Fibroblast of lung (primary cell): Measurements from ENCODE around the gene CGA. TPM values are rescaled to one million over a fixed set of nuclear protein-coding genes. Genes with fewer than 3 reads are reported as not detected.

Experiments used
- DNase-seq, 2 donors: peaks; one replicate each; pipeline versions ENCODE4 v3.0.0 to v3.0.0-alpha.2; 2010; ENCODE audit warnings: low read depth in 2 of 2
- H2AFZ ChIP-seq: 2 replicates; pipeline ENCODE4 v1.5.1; 2012; ENCODE audit warnings: low read length, control low read depth, inconsistent platforms
- H3K27ac ChIP-seq: 2 replicates; pipeline ENCODE4 v1.5.1; 2011; ENCODE audit warnings: low read length, control low read depth; ENCODE audit not compliant: insufficient read depth
- H3K27me3 ChIP-seq: 2 replicates; pipeline ENCODE4 v1.5.1; 2011; ENCODE audit warnings: mild to moderate bottlenecking, low read length; ENCODE audit not compliant: control insufficient read depth, insufficient read depth
- H3K36me3 ChIP-seq: 2 replicates; pipeline ENCODE4 v1.5.1; 2011; ENCODE audit warnings: low read length; ENCODE audit not compliant: control insufficient read depth, insufficient read depth
- H3K4me1 ChIP-seq: 2 replicates; pipeline ENCODE4 v1.5.1; 2011; ENCODE audit warnings: low read length; ENCODE audit not compliant: control insufficient read depth, insufficient read depth; ENCODE audit errors: extremely low read depth
- H3K4me2 ChIP-seq: 2 replicates; pipeline ENCODE4 v1.5.1; 2011; ENCODE audit warnings: low read length, control low read depth; ENCODE audit not compliant: insufficient read depth; ENCODE audit errors: extremely low read depth
- H3K4me3 ChIP-seq, 4 experiments: fragments of 200-600 bp in 1 of 4; sonication (generic) in 1 of 4; replicated peaks in 1 of 4; 2 replicates each; pipeline ENCODE4 v1.5.1; 2011 to 2016; ENCODE audit warnings: low read length in 4 of 4, low read depth in 3 of 4, mild to moderate bottlenecking in 3 of 4, control low read depth in 2 of 4, inconsistent platforms in 1 of 4, mixed read lengths in 1 of 4; ENCODE audit not compliant: insufficient read depth in 1 of 4; ENCODE audit errors: control extremely low read depth in 1 of 4
- H3K79me2 ChIP-seq: 2 replicates; pipeline ENCODE4 v1.5.1; 2012; ENCODE audit warnings: mild to moderate bottlenecking, low read length, inconsistent platforms; ENCODE audit not compliant: control insufficient read depth, insufficient read depth
- H3K9ac ChIP-seq: 2 replicates; pipeline ENCODE4 v1.5.1; 2011; ENCODE audit warnings: mild to moderate bottlenecking, low read length, control low read depth; ENCODE audit not compliant: insufficient read depth
- H3K9me3 ChIP-seq: 2 replicates; pipeline ENCODE4 v1.5.1; 2012; ENCODE audit warnings: low read depth, low read length; ENCODE audit not compliant: control insufficient read depth, insufficient read depth
- H4K20me1 ChIP-seq: 2 replicates; pipeline ENCODE4 v1.5.1; 2011; ENCODE audit warnings: low read length; ENCODE audit not compliant: control insufficient read depth, insufficient read depth; ENCODE audit errors: extremely low read depth
- CTCF ChIP-seq, 2 donors: IDR thresholded peaks in 1 of 2; conservative IDR thresholded peaks in 1 of 2; 1 replicate in 1 of 2; 2 replicates in 1 of 2; pipeline ENCODE4 v1.5.1; 2011 to 2012; ENCODE audit warnings: low read length in 2 of 2, control low read depth in 1 of 2, inconsistent platforms in 1 of 2, low read depth in 1 of 2, mild to moderate bottlenecking in 1 of 2
- EZH2 ChIP-seq: IDR thresholded peaks from 2 replicates; pipeline ENCODE4 v1.5.1; 2012; ENCODE audit warnings: low read length, control low read depth, mild to moderate bottlenecking; ENCODE audit errors: missing control alignments
- polyA plus RNA-seq, 2 donors: library from polyadenylated mRNA; depleted of rRNA in 1 of 2; stranded (reverse) in 1 of 2; unstranded in 1 of 2; fragments of >200 nt; gene quantifications; 2 replicates each; pipeline ENCODE4 v1.2.1, GENCODE V29; 2011 to 2012; ENCODE audit warnings: missing spikeins in 1 of 2
- total RNA-seq: library from RNA; depleted of rRNA; stranded (reverse); fragments of >200 nt; gene quantifications from 2 replicates; pipeline ENCODE4 v1.2.1, GENCODE V29; 2014

CGA gene
- total and polyA plus RNA-seq, 2 donors (not counting 1 experiment from before 2014, with no cell fraction given): 0.18 TPM; not detected in 1

- no peak overlapping the region for H3K4me2 ChIP-seq
- no peaks in the 10 kb centered on the region for H3K4me1 ChIP-seq
- TF ChIP-seq CTCF (conservative IDR thresholded peaks at IDR 0.05 in 1 of 2, IDR thresholded peaks at IDR 0.05 in 1 of 2; ENCODE audit: low read depth in 1 of 2, low read length in 2 of 2) (no peak), EZH2 (no peak)
- H2AFZ ChIP-seq: no peak overlapping the region
- H3K79me2 ChIP-seq: no peaks in the 10 kb centered on the region
- no peaks in the 10 kb centered on the region for H3K9me3 ChIP-seq
- H3K9ac ChIP-seq: no peak overlapping the region
- no peaks in the 10 kb centered on the region for H3K27me3 ChIP-seq
- no peak for DNase-seq
- no peaks in the 10 kb centered on the region for H3K36me3 ChIP-seq
- no peaks in the 10 kb centered on the region for H4K20me1 ChIP-seq
- H3K27ac ChIP-seq: no peak overlapping the region
- H3K4me3 ChIP-seq: no peak overlapping the region
Observed at GRCh38 chr6:87102151-87102621, 7.3 kb upstream of the CGA start.

GRCh38 chr6:87101067-87101466 is 6.2 kb upstream of the CGA start:
- no peaks in the 10 kb centered on the region for H3K9me3 ChIP-seq
- DNase-seq: no peak
- H3K4me1 ChIP-seq: no peaks in the 10 kb centered on the region
- no peak overlapping the region for H3K4me3 ChIP-seq
- H3K27ac ChIP-seq: no peak overlapping the region
- H4K20me1 ChIP-seq: no peaks in the 10 kb centered on the region
- H3K4me2 ChIP-seq: no peak overlapping the region
- no peak for TF ChIP-seq CTCF (conservative IDR thresholded peaks at IDR 0.05 in 1 of 2, IDR thresholded peaks at IDR 0.05 in 1 of 2; ENCODE audit: low read depth in 1 of 2, low read length in 2 of 2)
- TF ChIP-seq EZH2: no peak
- no peaks in the 10 kb centered on the region for H3K27me3 ChIP-seq
- H3K9ac ChIP-seq: no peak overlapping the region
- H3K79me2 ChIP-seq: no peaks in the 10 kb centered on the region
- no peak overlapping the region for H2AFZ ChIP-seq
- H3K36me3 ChIP-seq: no peaks in the 10 kb centered on the region

GRCh38 chr6:87100216-87100615 is 5.3 kb upstream of the CGA start:
- no peaks in the 10 kb centered on the region for H3K27me3 ChIP-seq
- H3K9ac ChIP-seq: no peak overlapping the region
- no peaks in the 10 kb centered on the region for H3K9me3 ChIP-seq
- no peak overlapping the region for H3K27ac ChIP-seq
- H3K79me2 ChIP-seq: no peaks in the 10 kb centered on the region
- peak in 1 of 2 donors; percentile 45 for DNase-seq
- H3K36me3 ChIP-seq: no peaks in the 10 kb centered on the region
- H2AFZ ChIP-seq: no peak overlapping the region
- no peaks in the 10 kb centered on the region for H3K4me1 ChIP-seq
- no peaks in the 10 kb centered on the region for H4K20me1 ChIP-seq
- H3K4me3 ChIP-seq: no peak overlapping the region
- no peak overlapping the region for H3K4me2 ChIP-seq
- no peak for TF ChIP-seq EZH2
- TF ChIP-seq CTCF (conservative IDR thresholded peaks at IDR 0.05 in 1 of 2, IDR thresholded peaks at IDR 0.05 in 1 of 2; ENCODE audit: low read depth in 1 of 2, low read length in 2 of 2): no peak
